ENCODE data around the gene ZNF653. TPM values are rescaled to one million over a fixed set of nuclear protein-coding genes. Genes with fewer than 3 reads are reported as not detected.
A peak's percentile ranks its signal among the peaks of the same experiment; 100 is the strongest.

The ZNF653 gene
- total and polyA plus RNA-seq, 9 of the 15 experiments (the other 6 are each of a cell fraction or from before 2014, with no cell fraction given), result 1.6 to 8.0 (median 4.2) TPM; not detected in 2

DNA sequence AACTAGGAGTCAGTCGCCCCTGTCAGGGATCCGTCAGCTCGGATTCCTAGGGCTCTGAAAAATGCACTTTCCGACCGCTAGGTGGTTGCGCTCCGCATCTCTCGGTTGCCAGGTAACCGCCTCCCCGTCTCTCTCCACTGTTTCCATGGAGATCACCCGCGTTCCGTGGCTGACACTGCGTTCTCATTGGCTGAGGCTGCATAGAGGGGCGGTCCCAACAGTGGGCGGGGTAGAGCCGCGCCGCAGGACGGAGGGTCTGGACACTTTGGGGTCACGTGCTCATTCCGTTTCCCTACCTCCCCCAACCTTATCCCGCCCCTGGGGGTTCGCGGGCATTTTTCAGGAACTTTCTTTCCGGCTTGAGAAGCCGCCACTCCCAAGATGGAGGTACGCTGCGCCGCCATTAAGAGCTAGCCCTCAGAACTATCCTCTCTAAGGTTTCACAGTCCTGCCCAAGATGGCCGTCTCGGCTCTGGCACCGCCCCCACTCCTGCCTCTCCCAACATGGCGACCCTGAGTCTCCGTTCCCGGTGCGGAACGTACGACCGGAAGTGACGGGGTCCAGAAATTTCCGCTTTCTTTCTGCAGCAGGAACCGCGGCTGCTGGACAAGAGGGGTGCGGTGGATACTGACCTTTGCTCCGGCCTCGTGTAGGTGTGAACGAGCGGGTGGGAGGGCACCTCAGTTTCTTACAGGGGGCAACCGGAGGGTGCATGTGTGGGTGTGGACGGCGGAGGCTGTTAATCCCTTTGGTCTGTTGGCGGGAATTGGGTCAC lies 70.4 kb downstream of the ZNF653 start, which contains the start of the genes ODAD3 and PRKCSH (continued):
- TF ChIP-seq, protein P1, sequence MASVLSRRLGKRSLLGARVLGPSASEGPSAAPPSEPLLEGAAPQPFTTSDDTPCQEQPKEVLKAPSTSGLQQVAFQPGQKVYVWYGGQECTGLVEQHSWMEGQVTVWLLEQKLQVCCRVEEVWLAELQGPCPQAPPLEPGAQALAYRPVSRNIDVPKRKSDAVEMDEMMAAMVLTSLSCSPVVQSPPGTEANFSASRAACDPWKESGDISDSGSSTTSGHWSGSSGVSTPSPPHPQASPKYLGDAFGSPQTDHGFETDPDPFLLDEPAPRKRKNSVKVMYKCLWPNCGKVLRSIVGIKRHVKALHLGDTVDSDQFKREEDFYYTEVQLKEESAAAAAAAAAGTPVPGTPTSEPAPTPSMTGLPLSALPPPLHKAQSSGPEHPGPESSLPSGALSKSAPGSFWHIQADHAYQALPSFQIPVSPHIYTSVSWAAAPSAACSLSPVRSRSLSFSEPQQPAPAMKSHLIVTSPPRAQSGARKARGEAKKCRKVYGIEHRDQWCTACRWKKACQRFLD (CRISPR knock-in tag; IDR thresholded peaks at IDR 0.05), result peak; percentile 94
- TF ChIP-seq SMARCA5 (IDR thresholded peaks at IDR 0.05) (no peak), PHB (CRISPR knock-in tag; IDR thresholded peaks at IDR 0.05) (no peak), MCM7 (IDR thresholded peaks at IDR 0.05) (no peak), ZNF217 (CRISPR knock-in tag; IDR thresholded peaks at IDR 0.05) (no peak), HDAC1 (IDR thresholded peaks at IDR 0.05) (peak in 1 of 2 experiments; percentile 92; a peak in 2 of 4 replicates), CBFB (CRISPR knock-in tag; IDR thresholded peaks at IDR 0.05) (no peak), GABPA (tag; conservative IDR thresholded peaks at IDR 0.05; ENCODE audit: low read depth) (peak; percentile 99), CC2D1A (IDR thresholded peaks at IDR 0.05) (no peak), PHF20 (IDR thresholded peaks at IDR 0.05; ENCODE audit: partially characterized antibody) (peak; percentile 71)
- TF ChIP-seq, protein P2, sequence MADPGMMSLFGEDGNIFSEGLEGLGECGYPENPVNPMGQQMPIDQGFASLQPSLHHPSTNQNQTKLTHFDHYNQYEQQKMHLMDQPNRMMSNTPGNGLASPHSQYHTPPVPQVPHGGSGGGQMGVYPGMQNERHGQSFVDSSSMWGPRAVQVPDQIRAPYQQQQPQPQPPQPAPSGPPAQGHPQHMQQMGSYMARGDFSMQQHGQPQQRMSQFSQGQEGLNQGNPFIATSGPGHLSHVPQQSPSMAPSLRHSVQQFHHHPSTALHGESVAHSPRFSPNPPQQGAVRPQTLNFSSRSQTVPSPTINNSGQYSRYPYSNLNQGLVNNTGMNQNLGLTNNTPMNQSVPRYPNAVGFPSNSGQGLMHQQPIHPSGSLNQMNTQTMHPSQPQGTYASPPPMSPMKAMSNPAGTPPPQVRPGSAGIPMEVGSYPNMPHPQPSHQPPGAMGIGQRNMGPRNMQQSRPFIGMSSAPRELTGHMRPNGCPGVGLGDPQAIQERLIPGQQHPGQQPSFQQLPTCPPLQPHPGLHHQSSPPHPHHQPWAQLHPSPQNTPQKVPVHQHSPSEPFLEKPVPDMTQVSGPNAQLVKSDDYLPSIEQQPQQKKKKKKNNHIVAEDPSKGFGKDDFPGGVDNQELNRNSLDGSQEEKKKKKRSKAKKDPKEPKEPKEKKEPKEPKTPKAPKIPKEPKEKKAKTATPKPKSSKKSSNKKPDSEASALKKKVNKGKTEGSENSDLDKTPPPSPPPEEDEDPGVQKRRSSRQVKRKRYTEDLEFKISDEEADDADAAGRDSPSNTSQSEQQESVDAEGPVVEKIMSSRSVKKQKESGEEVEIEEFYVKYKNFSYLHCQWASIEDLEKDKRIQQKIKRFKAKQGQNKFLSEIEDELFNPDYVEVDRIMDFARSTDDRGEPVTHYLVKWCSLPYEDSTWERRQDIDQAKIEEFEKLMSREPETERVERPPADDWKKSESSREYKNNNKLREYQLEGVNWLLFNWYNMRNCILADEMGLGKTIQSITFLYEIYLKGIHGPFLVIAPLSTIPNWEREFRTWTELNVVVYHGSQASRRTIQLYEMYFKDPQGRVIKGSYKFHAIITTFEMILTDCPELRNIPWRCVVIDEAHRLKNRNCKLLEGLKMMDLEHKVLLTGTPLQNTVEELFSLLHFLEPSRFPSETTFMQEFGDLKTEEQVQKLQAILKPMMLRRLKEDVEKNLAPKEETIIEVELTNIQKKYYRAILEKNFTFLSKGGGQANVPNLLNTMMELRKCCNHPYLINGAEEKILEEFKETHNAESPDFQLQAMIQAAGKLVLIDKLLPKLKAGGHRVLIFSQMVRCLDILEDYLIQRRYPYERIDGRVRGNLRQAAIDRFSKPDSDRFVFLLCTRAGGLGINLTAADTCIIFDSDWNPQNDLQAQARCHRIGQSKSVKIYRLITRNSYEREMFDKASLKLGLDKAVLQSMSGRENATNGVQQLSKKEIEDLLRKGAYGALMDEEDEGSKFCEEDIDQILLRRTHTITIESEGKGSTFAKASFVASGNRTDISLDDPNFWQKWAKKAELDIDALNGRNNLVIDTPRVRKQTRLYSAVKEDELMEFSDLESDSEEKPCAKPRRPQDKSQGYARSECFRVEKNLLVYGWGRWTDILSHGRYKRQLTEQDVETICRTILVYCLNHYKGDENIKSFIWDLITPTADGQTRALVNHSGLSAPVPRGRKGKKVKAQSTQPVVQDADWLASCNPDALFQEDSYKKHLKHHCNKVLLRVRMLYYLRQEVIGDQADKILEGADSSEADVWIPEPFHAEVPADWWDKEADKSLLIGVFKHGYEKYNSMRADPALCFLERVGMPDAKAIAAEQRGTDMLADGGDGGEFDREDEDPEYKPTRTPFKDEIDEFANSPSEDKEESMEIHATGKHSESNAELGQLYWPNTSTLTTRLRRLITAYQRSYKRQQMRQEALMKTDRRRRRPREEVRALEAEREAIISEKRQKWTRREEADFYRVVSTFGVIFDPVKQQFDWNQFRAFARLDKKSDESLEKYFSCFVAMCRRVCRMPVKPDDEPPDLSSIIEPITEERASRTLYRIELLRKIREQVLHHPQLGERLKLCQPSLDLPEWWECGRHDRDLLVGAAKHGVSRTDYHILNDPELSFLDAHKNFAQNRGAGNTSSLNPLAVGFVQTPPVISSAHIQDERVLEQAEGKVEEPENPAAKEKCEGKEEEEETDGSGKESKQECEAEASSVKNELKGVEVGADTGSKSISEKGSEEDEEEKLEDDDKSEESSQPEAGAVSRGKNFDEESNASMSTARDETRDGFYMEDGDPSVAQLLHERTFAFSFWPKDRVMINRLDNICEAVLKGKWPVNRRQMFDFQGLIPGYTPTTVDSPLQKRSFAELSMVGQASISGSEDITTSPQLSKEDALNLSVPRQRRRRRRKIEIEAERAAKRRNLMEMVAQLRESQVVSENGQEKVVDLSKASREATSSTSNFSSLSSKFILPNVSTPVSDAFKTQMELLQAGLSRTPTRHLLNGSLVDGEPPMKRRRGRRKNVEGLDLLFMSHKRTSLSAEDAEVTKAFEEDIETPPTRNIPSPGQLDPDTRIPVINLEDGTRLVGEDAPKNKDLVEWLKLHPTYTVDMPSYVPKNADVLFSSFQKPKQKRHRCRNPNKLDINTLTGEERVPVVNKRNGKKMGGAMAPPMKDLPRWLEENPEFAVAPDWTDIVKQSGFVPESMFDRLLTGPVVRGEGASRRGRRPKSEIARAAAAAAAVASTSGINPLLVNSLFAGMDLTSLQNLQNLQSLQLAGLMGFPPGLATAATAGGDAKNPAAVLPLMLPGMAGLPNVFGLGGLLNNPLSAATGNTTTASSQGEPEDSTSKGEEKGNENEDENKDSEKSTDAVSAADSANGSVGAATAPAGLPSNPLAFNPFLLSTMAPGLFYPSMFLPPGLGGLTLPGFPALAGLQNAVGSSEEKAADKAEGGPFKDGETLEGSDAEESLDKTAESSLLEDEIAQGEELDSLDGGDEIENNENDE (IDR thresholded peaks at IDR 0.05; ENCODE audit: low read depth, low read length), result no peak

Measured in K562 (cell line).